ENCODE measurements around the gene CELF2.

DNA sequence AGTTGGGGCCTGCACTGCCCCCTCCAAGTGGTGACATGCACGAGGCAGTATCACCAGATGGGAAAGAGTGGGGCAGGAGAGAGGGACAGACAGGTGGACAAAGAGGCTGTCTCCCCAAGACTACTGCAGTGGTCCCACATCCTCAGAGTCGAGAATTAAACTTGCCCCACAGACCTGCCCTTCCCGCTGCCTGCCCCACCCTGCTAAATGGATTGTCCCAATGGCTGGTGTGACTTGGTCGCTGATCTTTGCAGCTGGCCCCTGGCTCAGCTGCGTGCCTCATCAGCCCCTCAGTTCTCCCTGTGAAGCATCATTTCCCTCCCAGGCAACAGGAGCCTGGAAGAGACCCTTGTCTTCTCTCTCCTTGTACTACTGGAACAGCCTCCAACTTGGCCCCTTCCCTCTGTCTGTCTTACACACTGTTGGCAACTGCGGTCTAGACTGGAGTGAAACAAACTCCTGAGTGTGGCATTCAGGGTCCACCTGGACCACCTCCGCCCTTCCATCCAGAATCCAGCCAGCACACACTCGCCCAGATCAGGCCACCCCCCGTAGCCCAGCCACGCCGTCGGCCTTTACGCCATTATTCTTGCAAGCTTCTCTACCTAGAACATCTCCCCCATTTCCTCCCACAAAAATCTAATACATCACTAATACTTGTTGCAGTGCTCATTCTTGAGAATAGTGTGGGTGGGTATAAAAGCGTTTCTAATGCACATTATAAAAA is 275.1 kb downstream of the CELF2 start:
- TF ChIP-seq PRDM1 (tag by site-specific recombination; IDR thresholded peaks at IDR 0.05) (no peak), ZFHX2 (tag by site-specific recombination; conservative IDR thresholded peaks at IDR 0.05) (no peak), ZNF416 (tag by site-specific recombination; IDR thresholded peaks at IDR 0.05) (no peak), ZNF670 (tag by site-specific recombination; IDR thresholded peaks at IDR 0.05; ENCODE audit: low read depth) (no peak), ZNF768 (tag by site-specific recombination; IDR thresholded peaks at IDR 0.05) (no peak)
- TF ChIP-seq, protein P1, sequence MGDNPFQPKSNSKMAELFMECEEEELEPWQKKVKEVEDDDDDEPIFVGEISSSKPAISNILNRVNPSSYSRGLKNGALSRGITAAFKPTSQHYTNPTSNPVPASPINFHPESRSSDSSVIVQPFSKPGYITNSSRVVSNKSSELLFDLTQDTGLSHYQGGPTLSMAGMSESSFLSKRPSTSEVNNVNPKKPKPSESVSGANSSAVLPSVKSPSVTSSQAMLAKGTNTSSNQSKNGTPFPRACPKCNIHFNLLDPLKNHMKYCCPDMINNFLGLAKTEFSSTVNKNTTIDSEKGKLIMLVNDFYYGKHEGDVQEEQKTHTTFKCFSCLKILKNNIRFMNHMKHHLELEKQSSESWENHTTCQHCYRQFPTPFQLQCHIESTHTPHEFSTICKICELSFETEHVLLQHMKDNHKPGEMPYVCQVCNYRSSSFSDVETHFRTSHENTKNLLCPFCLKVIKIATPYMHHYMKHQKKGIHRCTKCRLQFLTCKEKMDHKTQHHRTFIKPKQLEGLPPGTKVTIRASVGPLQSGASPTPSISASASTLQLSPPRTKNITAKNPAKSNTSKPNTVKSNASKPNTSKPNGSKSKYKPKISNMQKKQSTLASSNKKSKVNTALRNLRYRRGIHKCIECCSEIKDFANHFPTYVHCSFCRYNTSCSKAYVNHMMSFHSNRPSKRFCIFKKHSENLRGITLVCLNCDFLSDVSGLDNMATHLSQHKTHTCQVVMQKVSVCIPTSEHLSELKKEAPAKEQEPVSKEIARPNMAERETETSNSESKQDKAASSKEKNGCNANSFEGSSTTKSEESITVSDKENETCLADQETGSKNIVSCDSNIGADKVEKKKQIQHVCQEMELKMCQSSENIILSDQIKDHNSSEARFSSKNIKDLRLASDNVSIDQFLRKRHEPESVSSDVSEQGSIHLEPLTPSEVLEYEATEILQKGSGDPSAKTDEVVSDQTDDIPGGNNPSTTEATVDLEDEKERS (tag by site-specific recombination; IDR thresholded peaks at IDR 0.05) = no peak
- TF ChIP-seq, protein P2, sequence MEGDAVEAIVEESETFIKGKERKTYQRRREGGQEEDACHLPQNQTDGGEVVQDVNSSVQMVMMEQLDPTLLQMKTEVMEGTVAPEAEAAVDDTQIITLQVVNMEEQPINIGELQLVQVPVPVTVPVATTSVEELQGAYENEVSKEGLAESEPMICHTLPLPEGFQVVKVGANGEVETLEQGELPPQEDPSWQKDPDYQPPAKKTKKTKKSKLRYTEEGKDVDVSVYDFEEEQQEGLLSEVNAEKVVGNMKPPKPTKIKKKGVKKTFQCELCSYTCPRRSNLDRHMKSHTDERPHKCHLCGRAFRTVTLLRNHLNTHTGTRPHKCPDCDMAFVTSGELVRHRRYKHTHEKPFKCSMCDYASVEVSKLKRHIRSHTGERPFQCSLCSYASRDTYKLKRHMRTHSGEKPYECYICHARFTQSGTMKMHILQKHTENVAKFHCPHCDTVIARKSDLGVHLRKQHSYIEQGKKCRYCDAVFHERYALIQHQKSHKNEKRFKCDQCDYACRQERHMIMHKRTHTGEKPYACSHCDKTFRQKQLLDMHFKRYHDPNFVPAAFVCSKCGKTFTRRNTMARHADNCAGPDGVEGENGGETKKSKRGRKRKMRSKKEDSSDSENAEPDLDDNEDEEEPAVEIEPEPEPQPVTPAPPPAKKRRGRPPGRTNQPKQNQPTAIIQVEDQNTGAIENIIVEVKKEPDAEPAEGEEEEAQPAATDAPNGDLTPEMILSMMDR (tag by site-specific recombination; IDR thresholded peaks at IDR 0.05) = no peak
- TF ChIP-seq, protein P3, sequence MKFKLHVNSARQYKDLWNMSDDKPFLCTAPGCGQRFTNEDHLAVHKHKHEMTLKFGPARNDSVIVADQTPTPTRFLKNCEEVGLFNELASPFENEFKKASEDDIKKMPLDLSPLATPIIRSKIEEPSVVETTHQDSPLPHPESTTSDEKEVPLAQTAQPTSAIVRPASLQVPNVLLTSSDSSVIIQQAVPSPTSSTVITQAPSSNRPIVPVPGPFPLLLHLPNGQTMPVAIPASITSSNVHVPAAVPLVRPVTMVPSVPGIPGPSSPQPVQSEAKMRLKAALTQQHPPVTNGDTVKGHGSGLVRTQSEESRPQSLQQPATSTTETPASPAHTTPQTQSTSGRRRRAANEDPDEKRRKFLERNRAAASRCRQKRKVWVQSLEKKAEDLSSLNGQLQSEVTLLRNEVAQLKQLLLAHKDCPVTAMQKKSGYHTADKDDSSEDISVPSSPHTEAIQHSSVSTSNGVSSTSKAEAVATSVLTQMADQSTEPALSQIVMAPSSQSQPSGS (tag by site-specific recombination; IDR thresholded peaks at IDR 0.05; ENCODE audit: low read depth) = no peak
